Activated CD4-positive, alpha-beta T cell treated with anti-CD3 and anti-CD28 coated beads, Interleukin-2, amount 50 U/mL, for 1 hour (primary cell): ENCODE data around the gene TEDDM1.
"Not testable (repeated sequence)": the region's sequence is repeated elsewhere in the genome, so short reads cannot be mapped to it uniquely, and the experiment has no call there.

Experiments used
- DNase-seq: peaks from one replicate; pipeline ENCODE4 v3.0.0-alpha.2; 2020

Gene TEDDM1

DNA sequence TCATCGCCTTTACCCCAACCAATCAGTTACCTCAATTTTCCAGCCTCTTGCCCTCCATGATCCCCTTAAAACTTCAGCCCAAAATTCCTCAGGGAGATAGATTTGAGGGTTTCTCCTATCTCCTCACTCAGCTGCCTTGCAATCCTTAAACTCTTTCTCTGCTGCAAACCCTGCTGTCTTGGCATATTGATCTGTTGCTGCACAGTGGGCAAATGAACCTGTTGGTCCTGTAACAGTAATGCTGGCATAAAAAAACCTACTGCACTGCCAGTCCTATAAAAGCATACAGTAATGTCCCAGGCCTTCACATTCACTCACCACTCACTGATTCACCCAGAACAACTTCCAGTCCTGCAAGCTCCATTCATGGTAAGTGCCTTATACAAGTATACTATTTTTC, 5.1 kb upstream of the TEDDM1 start:
- no peak for DNase-seq

DNA sequence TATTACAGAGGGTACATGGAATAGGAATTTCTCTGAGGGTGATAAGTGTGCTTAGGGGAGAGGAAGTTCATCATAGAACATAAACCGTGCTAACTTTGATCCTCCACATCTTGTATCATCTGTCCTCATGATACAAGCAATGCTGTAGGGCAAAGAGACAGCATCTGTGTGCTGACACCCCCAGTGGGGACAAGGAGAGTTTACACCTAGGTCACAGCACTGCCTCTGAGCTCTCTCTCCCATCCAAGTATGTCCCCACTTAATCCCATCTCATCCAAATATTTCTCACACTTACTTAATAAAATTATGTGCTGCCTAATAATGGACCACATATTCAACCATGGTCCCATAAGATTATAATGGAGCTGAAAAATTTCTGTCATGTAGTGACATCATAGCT, 4.3 kb upstream of the TEDDM1 start:
- no peak for DNase-seq

GRCh38 chr1:182397653-182398393, 2.6 kb downstream of the TEDDM1 start:
- DNase-seq = no peak

DNA sequence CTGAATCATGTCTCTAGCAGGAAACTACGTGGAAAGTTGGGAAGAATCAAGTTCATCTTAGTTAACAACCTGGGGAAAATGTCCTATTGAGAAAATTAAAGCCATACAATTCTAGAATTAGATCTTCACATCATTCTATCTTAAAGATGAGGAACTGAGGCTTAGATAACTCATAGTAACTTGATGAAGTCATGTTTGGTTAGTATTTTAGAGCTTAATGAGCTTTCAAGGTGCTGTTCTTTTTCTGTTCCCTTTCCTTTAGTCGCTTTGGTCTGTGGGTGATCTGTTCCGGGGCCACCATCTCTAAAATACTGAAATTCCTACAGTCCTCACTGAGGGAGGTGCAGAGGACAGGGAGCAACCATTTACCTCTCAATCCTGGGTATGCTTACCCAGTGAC, 4.6 kb downstream of the TEDDM1 start:
- DNase-seq = no peak

DNA sequence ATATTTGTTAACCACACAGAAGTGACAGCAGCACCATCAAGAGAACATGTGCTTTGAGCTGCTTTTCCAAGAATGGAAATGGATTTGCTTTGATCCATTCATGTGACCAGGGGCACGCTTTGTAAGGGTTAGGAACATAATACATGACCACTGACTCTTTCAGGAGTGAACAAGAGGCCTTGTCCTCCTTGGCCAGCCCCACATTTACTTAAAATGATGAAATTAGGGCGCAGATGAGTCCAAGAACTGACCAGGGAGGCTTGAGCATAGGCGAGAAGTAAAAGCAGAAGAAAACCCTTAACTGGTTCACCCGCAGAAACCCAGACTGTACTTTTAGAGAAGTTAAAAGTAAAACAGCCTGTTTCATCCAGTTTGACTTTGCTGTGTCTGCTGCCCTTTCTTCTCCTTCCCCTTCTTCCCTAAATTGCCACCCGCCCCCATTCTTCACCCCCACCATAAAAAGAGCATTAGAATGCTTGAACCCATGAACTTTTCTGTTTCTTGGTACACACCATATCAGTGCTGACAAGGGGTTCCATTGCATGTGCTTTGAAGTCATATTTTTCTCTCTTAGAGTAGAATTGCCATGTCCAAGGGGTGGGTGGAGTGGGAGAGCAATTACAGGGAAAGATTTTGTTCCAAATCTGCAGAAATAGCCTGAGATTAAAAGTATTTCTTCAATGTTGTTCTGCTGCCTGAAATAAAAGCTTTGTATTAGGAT, 6.3 kb downstream of the TEDDM1 start:
- DNase-seq = no peak

DNA sequence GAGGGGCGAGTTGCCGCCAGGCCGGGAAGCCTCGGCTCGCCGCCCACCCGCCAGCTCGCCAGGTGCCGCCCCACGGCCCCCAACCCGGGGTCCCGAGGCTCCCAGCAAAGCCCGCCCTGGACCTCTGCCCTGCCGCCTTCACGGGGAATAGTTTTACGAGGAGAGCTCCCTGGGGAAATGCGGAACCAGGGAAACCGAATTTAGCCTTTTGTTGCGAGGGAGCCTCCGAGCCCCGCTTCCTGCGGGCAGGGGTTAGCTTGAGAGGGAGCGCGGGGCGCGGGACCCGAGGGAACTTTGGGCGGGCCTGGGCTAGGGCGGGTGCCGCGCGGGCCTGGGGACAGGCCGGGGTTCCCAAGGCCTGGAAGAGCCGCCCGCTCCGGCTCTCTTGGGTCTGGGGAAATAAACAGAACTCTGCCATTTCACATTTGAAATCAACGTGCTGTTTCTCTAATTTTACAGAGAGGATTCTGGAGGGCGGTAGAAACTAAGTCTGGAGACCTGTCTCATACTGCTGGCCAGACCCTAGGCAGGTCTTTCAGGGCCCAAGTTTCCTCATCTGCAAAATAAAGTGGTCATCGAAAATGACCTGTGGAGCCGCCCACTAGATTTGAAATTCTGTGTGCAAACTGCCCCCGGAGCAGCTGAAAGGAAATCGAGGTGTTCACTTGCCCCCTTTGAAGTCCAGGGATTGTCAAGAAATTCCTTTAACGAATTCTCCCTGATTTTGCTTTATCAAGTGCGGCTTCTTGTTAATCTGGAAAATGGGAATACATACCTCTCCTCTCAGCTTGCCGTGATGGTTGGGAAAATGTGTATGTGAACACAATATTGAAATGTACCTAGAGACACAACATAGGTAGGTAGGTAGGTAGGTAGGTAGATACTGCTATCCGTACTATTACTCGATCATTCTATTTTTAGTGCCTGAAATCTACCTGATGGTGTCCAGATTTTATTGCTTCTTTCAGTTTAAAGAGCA, 8.1 kb downstream of the TEDDM1 start:
- no peak for DNase-seq

GRCh38 chr1:182391362-182392049, 9.0 kb downstream of the TEDDM1 start, which contains the start of gene GLUL:
TSS of gene GLUL (minus strand) at chr1:182391790. CDS start at chr1:182388737, 3,053 bp downstream.
- DNase-seq = peak; percentile 63

DNA sequence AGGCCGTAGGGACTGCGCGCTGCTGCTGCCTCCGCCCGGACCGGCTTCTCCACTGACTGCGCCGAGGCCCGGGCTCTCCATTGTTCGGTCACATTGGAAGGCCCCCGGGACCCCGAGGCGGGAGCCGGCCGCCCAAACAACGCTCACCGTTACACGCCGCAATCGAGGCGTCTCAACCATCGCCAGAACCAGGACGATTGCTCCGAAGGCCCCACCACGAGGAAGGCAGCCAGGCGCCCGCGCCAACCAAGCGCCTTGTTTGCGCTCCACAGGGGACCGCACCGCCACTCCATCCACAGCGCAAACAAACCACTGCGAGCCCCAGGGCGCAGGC, 9.5 kb downstream of the TEDDM1 start:
- no peak for DNase-seq

- DNase-seq = no peak
Measured at GRCh38 chr1:182389619-182390047, 10.8 kb downstream of the TEDDM1 start.

- DNase-seq = no peak
Measured at GRCh38 chr1:182388392-182389134, 11.9 kb downstream of the TEDDM1 start.

GRCh38 chr1:182387566-182387965, 12.9 kb downstream of the TEDDM1 start:
- DNase-seq = no peak

DNA sequence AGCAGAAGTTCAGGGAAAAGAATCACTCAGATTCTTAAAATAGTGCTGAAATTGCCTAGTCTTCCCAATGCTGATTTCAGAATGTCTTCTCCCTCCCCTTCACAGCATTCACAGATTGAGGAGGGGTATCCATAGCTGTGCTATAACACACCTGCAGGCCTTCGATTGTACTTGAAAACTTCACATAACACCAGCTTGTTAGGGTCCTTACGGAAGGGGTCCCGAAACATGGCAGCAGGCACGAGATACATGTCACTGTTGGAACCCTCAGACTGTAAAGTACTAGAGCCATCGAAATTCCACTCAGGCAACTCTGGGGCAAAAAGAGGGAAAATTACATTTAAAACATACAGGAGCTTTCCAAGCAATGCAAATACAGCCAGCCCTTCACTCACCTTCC, 13.5 kb downstream of the TEDDM1 start:
- DNase-seq = no peak

- DNase-seq = no peak
Measured at GRCh38 chr1:182385885-182386853, 14.3 kb downstream of the TEDDM1 start.

DNA sequence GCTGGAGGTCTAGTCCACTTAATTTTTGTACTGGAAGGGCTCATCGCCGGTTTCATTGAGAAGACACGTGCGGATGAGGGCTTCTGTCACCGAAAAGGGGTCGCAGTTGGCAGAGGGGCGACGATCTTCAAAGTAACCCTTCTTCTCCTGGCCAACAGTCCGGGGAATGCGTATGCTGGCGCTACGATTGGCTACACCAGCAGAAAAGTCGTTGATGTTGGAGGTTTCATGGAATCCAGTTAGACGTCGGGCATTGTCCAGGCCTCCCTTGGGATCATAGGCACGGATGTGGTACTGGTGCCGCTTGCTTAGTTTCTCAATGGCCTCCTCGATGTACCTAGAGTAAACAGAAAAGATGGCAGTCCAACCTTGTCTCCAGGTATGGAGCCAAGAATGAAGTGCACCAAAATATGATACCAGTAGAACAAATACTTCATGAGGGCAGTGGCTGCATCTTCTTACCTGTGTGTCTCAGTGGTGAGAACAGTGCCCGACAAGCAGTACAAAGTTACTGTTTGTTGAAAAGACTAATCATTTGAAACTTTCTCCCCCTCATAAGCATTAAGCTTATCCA, 16.0 kb downstream of the TEDDM1 start:
- no peak for DNase-seq

- no peak for DNase-seq
Measured at GRCh38 chr1:182383934-182384333, 16.5 kb downstream of the TEDDM1 start.

DNA sequence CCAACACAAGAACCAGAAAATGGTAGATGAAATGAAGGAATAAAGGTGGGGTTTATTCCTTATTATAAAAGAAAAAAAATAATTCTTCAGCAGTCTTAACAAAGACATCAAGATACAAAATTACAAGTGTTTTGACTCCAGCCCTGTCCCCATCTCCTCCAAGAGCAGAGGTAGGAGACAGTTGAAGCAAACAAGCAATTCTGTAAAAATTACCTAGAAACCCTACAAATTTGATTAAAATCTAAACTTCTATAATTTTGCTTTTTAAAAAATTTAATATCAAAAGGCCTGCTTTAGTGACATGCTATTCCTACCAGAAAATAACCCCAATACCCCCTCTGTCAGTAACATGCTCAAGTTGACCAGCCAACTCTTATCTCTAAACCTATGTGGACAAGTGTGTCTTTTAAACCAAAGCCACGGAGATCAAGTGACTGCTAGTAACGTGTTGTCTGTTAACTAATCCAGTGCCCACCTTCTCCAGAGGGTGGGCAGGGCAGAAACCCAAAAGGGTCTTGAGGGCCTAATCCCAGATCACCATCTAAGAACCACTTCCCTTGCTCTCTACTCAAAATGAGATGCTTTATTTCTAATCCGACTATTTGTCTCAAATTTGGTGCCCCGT, 17.3 kb downstream of the TEDDM1 start:
- DNase-seq = no peak

DNA sequence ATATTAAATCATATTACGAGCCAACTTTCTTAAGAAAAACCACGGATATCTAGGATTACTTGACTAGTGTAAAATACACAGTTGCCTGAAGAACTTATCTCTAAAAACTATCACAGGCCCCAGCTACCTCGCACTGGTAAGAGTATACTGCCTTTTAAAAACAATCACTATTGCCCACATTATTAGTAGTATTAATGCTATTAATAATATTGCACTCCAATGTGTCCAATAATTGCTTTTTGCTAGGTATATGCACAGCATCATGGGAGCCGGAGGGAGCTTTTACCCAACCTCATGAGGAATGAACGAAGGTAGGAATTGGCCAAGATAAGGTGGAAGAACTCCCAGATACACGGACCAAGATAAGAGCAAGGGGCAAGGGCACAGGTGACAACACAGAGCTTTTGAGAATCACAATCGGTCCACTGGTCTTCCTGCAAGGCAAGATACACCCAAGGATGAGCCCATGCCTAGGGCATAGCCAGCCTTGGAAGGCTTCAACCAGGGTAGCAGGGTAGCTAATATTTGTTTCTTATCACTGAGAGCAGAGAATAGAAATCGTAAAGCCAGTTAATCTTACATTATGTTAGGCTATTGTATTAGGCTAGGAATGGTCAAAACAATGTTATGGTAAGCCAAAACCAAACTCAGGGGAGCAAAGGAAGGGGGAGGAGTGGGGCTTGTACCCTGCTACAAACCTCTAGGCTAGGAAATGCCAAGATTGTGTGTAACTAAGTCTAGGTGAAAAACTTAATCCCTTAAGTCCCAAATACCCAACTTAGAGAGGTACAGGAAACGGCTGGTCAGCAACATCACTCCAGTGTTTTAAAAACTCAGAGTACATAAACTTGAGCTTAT, 18.3 kb downstream of the TEDDM1 start:
- DNase-seq = no peak

- DNase-seq = no peak
Measured at GRCh38 chr1:182380199-182380598, 20.3 kb downstream of the TEDDM1 start.

GRCh38 chr1:182379781-182380180, 20.7 kb downstream of the TEDDM1 start:
- DNase-seq = not testable (repeated sequence)
